HCT116 (cell line): ENCODE measurements around the gene BCR.
"Not testable (repeated sequence)": the region's sequence is repeated elsewhere in the genome, so short reads cannot be mapped to it uniquely, and the experiment has no call there.

Experiments used
- EZH2 ChIP-seq: fragments of 200-600 bp; sonication (generic); IDR thresholded peaks from 2 replicates; pipeline ENCODE4 v1.6.1; 2017; ENCODE audit warnings: antibody characterized with exemption, mixed run types
- POLR2AphosphoS5 ChIP-seq: IDR thresholded peaks from 2 replicates; pipeline ENCODE4 v1.6.1; 2011; ENCODE audit warnings: mild to moderate bottlenecking, low read depth, low read length, moderate library complexity
- SIN3A ChIP-seq: IDR thresholded peaks from 2 replicates; pipeline ENCODE4 v1.6.1; 2012; ENCODE audit warnings: low read depth
- TF ChIP-seq, protein P1 (sequence below), 3 experiments: fragments of 200-600 bp in 1 of 3; sonication (generic) in 1 of 3; IDR thresholded peaks in 2 of 3; conservative IDR thresholded peaks in 1 of 3; 2 replicates each; pipeline ENCODE4 v1.5.1; 2012 to 2017; ENCODE audit warnings: low read depth in 2 of 3, low read length in 2 of 3, antibody characterized with exemption in 1 of 3, borderline replicate concordance in 1 of 3, control low read depth in 1 of 3, mild to moderate bottlenecking in 1 of 3, mixed read lengths in 1 of 3, mixed run types in 1 of 3, moderate library complexity in 1 of 3; ENCODE audit not compliant: insufficient read depth in 1 of 3
- TF ChIP-seq, protein P2 (sequence below): IDR thresholded peaks from 2 replicates; pipeline ENCODE4 v1.6.1; 2012

DNA sequence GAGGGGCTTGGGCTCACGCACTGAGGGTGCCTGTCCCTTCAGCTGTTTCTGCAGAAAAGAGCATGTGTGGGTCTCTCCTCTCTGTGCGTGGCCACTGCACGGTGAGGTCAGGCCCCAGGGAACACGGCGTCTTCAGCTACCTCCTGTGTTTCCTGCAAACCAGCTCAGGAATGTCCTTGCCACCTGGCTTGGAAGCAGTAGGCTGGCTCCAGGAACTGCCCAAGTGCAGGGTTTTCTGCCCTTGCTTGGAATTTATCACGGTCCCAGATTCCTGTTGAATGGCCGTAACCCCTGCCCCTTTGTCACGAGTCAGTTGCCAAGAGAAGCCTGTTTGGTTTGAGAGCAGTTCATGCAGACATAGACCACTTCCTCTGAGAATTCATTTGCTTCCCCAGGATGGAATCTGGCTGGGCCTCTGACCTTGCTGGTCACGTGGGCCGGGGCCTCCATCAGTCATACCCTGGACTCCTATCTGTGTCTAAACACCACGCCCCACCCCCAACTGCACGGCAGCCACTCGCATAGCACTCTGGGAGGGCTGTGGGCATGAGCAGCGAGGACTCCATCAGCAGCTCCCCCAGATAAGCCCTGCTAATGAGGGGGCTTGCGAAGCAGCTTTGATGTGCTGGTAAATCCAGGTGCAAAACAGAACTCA lies 130.3 kb downstream of the BCR start:
- not testable (repeated sequence) for TF ChIP-seq SIN3A, POLR2AphosphoS5, EZH2
- TF ChIP-seq, protein P1, sequence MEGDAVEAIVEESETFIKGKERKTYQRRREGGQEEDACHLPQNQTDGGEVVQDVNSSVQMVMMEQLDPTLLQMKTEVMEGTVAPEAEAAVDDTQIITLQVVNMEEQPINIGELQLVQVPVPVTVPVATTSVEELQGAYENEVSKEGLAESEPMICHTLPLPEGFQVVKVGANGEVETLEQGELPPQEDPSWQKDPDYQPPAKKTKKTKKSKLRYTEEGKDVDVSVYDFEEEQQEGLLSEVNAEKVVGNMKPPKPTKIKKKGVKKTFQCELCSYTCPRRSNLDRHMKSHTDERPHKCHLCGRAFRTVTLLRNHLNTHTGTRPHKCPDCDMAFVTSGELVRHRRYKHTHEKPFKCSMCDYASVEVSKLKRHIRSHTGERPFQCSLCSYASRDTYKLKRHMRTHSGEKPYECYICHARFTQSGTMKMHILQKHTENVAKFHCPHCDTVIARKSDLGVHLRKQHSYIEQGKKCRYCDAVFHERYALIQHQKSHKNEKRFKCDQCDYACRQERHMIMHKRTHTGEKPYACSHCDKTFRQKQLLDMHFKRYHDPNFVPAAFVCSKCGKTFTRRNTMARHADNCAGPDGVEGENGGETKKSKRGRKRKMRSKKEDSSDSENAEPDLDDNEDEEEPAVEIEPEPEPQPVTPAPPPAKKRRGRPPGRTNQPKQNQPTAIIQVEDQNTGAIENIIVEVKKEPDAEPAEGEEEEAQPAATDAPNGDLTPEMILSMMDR (IDR thresholded peaks at IDR 0.05 in 2 of 3, conservative IDR thresholded peaks at IDR 0.05 in 1 of 3; ENCODE audit: borderline replicate concordance in 1 of 3, insufficient read depth in 1 of 3, low read depth in 2 of 3, low read length in 2 of 3): not testable (repeated sequence)
- TF ChIP-seq, protein P2, sequence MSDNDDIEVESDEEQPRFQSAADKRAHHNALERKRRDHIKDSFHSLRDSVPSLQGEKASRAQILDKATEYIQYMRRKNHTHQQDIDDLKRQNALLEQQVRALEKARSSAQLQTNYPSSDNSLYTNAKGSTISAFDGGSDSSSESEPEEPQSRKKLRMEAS: not testable (repeated sequence)
